NK-92 (cell line): ENCODE data around the gene CENPM.

Experiments
- DNase-seq: peaks from one replicate; lab custom pipeline; 2025; ENCODE audit not compliant: unreplicated experiment; lab: John Stamatoyannopoulos, UW

CENPM gene

DNA sequence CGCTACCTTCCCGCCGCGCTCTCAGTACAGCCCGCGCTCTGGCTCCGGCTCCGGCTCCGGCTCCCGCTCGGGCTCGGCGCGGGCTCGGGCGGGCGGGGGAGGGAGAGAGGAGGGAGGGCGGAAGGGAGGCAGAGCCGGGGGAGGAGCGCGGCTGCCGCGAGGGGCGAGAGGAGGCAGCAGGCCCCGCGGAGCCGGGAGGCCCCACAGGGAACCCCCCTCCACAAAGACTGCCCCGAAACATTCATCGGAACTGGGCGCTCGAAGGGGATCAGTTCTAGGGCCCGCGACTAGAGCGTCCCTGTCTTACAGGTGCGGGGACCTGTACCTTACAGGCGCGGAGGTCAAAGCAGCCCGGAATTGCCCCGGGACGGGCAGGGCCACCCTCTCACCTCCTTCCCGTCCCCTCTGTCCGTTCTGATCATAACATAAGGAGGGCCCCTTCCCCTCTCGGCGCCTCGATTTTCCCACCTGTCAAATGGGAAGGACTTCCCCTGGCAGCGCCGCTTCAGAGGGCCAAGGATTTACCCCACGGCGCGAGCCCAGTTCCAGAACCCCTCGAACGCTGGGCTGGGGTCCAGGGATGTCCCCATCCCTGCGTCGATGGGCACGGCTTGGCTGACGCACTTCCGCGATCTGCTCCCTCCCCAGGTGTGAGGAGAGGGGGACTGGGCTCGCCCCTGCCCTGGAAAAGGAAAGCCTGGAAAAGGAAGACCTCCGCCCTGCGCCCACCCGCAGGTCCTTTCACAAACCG, 31.7 kb downstream of the CENPM start, which contains the start of gene SHISA8:
SHISA8 (minus strand) TSS at position 40 of the 751 bp plus-strand sequence. CDS start 407 bp downstream, outside the sequence.
- DNase-seq, result no peak

DNA sequence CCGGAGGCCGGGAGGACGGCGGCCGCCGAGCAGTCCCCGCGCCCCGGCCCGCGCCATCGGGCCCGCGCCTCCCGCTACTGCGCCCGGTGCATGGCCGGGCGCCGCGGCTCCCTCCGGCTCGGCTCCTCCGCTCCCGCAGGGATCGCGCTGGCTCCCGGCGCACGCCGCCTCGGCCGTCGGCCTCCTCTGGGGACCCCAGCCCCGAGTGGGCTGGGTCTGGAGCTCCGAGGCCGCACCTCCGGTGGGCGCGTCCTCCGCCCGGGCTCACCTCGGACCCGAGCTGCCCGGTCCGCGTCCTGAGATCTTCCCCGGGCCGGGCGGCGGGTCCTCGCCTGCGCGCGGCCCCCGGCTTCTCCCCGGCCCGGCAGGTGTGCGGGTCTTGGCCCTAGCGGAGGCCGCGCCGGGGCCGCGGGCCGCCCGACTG, 32.3 kb downstream of the CENPM start:
- no peak for DNase-seq

DNA sequence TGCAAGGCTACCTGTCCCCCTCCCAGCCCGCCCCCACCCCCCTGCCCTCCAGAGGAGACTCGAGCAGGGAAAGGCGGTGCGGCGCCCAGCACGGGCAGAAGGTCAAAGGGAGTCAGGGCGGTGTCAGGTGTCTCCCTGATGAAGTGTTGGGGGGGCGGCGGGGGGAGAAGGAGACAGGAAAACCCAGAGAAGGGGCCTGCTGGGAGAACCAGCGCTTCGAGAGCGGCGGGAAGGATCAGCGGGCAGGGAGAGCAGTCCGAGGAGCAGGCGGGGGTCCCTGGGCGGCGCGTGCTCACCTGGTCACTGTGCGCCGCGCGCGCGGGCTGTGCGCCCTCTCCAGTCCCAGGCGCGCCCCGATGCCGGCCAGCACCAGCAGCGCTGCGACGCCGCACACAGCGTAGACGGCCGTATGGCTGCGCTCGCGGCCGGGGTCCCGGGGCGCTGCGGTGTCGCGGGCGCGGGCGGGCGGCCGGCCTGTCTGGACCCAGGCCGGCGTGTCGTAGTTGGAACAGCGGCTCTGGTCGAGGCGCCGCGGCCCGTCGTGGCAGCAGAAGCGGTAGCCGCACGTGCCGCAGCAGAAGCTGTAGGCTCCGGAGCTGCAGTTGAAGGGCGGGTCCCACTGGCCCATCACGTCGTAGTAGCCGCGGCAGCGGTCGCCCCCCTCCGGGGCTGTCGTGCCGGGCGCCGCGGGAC, 33.0 kb downstream of the CENPM start:
- DNase-seq, result no peak

DNA sequence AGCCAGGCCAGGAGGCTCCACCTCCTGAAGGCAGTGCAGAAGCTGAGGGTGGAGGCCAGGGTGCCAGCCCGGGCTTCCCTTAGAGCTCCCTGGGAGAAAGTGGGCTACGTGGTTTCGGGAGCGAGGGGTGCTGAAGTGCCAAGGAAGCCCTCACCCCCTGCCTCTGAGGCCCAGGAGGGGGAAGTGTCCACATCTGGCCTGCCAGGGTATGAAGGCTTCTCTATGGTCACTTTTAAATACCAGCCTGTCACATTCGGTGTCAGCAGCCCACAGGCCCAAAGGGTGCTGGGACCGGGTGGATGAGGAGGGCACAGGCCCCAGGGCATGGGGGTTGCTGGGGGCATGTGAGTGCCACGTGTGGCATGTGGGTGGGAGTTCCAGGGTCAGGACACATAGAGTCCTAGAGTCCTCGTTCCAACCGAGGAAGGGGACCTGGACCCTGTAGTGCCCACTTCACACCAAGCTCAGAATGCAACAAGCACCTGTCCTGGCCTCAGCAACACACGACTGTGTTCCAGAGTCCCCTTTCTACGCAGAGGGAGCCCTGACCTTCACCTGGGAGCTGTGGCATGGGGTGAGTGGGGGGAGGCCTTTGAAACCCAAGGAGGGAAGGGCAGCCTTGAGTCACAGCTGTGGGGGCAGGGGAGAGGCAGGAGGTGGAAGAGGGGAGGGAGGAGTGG, 33.8 kb downstream of the CENPM start:
- DNase-seq, result no peak

DNA sequence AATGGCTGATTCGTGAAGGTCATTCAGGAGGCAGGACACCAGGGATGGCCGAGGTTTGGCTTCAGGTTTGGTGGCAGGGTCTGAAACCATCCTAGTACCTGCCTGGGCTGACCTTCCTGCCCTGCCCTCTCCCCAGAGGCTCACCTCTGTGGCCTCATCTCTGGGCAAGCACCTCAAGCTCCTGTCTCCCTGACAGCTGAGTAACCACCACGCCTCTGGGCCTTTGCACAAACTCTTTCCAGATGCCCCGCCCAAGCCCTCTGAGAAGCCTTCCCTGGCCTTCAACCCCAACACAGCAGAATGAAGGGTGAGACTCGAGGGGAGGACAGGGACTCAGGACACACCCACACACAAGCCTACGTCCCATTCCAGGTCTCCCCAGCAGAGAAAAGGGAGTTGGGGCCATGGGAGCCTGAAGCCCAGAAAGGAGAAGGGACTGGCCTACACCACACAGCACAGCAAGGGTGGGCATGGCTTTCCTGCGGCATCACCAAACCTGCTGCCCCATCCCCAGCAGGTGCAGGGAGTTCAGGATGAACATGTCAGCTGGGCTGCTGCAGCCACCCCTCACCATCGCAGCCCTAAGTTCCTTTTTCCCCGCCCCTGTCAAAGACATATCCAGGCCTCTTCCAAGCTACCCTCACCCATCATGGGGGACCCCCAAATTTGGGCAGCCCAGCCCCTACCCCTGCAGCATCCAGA, 34.5 kb downstream of the CENPM start:
- DNase-seq, result no peak

DNA sequence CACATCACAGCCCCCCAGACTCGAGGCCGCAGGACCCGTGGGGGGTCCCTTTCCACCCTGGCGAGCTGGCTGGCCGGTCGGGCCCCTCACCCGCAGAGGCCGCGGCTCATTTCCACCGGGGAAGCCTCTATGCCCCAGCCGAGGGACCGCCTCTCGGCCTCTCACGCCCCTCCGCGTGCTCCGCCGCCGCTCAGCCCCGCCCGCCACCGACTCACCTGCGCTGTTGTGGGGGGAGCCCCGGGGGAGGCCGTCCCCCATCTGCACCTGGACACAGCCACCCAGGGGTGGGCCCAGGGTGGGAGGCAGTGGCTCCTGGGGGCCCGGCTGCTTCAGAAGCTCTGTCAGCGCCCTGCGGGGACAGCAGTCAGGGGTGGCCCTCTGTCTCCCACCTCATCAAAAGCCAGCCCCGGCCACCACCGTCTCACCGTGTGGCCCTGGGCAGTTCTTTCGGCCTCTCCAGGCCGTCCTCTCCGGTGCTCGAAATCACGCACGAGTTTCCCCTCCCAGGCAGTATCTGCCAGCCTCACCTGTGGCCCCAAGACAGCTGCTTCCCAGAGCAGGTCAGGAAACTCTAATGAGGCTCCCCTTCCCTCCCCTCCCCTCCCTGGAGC, 35.8 kb downstream of the CENPM start:
- DNase-seq, result no peak

DNA sequence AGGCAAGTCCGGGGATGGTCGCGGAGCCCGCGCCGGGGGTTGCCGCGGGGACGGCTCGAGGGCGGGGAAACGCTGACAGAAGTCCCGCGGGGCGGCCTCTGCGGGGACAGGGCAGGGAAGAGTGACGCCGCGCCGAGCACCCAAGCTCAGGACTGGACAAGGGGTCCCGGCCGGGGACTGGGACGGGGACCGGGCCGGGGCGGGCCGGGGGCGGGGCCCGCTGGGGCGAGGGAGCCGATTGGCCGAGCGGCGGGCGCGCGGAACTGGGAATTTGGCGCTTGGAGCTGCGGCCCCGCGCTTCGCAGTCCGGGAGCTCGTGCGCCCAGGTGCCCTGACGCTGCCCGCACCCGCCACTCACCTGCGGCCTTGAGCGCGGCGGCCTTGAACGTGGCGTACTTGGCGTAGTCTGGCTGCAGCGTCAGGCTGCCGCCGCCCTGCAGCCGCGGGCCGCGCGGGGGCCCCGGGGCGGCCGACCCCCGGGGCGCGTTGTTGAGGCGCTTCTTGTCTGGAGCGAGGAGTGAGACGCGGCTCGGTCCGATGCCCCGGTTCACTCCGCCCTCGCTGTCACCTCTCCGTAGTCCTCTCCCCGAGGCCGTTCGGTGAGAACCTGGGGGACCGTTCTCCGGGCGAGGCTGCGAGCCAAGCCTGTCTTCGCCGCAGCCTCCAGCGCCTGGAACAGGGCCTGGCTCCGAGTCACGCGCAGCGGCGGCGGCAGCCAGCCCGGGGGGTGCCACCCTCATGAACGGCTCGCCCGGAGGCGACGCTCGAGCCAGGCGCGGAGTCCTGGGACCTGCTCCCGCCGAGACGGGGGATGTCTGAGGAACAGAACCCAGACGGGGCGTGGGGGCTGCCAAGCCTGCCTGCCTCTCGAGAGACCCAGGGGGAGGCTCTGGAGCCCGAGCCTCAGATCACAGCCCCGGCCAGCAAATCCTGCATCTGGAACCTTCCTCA, 36.6 kb downstream of the CENPM start:
- DNase-seq, result no peak

DNA sequence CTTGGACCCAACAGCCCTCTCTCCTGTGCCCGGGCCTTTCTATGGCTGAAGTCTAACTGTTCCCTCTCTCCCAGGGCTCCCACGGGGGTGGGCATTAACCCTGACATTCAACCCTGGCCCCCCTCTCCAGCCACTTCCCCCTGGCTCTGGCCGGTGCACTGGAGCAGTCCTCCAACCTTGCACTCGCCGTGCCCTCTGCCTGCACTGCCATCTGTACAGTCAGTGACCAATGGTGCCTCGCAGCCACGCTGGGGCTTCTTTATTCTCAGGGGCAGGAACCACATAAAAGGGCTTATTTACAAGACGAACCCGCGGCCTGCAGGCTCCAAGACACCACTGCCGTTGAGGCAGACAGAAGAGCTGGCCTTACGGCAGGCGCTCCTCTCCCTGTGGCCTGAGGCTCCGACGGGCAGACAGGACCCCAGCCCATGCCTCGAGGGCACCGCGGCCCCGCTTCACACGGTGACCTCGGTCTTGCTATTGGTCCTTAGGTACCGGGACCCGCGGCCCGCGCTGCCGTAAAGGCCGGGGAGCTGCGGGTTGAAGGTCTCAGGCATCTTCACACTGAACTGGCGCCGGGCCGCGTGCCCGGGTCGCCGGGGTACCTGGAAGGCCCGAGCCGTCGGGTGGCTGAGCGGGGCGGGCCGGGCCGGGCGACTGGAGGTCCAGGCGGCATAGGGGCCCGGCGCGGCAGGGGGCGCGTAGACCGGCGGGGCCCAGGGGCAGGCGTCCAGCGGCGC, 37.5 kb downstream of the CENPM start:
- DNase-seq, result no peak

DNA sequence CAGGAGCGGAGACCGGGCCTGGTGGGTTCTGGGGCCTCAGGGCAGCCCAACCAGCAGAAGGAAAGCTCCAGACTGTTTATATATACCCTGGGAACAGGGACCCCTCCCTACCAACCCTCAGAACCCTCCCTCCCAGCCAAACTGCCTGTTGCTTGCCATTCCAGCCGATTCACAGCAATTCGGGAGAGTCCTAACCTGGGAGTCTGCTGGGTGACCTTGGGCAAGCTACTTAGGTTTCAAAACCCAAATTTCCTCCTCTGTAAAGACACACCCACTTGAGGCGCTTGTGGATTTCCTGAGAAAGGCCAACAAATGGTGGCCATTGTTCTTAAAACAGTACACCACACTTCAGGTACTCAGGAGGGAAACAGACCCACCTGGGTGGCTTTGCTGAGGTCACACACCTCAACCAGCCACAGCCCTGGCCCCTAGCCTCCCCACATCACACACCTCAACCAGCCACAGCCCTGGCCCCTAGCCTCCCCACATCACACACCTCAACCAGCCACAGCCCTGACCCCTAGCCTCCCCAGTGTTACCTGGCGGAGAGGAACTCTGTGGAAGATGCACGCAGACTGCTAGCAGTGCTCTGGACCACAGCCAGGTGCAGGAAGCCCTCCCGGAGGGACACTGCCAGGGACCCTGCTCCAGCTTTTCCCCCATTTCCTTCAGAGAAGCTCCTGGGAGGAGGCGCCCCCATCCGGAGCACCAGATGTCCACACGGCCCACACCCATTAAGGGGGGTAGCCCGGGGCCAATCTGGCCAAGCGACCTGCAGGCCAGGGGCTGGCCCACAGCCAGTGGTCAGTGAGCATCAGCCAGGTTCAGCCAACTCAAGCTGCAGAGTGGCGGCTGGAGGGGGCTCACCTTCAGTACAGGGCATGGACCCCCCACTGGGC, 38.3 kb downstream of the CENPM start:
- no peak for DNase-seq

DNA sequence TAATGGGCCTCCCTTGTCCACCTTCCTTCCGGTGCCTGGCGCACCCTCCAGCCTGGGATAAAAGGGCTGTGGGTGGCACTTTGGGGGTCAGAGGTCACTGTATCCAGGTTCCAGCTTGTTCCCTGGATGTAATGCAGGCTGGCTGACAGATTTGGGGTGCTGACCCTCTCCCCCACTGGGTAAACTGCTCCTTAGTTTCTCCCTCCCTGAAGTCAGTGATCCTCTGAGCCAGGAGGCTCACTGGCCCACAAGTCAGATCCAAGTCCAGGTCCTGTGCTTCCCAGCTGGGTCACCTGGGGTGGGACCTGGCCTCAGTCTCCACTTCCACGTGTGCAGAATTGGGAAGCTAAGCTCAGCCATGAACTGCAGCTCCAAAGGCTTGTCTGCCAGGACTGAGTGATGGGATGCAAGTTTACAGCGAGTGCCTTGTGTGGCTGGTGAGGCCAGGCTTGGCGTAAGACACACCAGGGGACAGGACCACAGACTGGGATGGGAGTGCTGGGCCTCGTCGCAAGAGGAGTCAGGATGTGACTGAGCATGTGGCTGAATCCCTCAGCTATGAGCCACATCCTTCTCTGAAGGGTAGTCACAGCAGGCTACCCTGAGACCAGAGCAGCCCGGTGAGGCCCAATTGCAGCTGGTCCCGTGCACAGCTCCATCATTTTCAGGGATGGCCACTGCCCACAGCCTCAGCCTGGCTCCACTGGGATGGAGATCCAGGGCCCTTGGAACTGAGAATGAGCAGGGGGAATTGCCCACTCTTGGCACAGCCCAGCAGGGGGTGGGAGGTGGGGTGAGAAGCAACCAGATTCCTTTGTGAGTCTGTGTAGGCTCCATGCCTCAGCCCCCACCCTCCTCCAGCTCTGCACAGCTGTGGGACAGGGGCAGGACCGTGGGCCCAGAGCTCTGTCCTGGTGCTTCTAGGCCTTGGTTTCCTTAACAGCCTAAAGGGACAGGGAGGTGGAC, 39.2 kb downstream of the CENPM start:
- no peak for DNase-seq

DNA sequence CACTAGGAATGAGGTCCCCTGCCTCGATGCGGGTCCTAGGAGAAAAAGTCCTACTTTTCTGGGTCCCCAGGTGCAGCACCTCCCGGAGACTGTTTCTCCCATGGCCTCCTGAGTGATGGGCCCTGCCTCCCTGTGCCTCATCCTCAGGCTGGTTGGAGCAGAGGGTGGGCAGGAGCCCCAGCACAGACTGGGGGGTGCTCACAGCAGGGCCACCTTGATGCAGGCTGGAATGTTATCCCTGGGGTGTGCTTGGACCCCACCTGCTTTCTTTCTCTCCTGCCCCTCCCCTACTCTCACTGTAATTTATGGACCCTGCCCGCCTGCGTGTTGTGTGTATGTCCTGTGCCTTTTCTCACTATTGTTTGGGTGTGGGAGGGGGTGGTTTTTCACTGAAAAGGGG, 40.1 kb downstream of the CENPM start:
- no peak for DNase-seq

DNA sequence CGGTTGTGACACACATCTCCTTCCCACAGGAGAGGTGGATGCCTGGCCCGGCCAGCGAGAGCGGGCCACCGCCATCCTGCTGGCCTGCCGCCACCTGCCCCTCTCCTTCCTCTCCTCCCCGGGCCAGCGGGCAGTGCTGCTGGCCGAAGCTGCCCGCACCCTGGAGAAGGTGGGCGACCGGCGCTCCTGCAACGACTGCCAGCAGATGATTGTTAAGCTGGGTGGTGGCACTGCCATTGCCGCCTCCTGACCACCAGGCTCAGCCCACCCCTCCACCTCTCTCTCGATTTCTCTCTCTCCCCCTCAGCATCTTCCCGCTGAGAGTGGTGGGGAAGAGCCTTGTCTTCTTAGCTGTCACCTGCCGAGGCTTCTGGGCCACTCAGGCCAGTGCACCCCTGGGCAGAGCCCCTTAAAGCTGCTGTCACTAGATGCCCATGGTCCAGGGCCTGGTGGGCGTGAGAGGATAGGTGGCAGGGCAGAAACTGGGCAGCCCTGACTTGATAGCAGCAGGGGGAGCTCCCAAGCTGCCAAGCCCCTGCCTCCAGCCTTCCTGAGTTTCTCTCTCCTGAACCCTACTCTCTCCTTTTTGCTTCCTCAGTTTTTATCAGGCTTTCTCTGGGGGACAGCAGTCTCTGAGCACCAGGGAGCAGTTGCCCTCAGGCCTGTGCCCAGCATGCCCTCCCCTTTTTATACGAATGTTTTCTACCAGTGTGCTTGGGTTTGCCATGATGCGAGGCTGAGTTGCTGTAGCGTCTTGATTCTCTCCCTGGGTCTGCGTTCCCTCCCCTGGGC, 41.3 kb downstream of the CENPM start:
- no peak for DNase-seq

DNA sequence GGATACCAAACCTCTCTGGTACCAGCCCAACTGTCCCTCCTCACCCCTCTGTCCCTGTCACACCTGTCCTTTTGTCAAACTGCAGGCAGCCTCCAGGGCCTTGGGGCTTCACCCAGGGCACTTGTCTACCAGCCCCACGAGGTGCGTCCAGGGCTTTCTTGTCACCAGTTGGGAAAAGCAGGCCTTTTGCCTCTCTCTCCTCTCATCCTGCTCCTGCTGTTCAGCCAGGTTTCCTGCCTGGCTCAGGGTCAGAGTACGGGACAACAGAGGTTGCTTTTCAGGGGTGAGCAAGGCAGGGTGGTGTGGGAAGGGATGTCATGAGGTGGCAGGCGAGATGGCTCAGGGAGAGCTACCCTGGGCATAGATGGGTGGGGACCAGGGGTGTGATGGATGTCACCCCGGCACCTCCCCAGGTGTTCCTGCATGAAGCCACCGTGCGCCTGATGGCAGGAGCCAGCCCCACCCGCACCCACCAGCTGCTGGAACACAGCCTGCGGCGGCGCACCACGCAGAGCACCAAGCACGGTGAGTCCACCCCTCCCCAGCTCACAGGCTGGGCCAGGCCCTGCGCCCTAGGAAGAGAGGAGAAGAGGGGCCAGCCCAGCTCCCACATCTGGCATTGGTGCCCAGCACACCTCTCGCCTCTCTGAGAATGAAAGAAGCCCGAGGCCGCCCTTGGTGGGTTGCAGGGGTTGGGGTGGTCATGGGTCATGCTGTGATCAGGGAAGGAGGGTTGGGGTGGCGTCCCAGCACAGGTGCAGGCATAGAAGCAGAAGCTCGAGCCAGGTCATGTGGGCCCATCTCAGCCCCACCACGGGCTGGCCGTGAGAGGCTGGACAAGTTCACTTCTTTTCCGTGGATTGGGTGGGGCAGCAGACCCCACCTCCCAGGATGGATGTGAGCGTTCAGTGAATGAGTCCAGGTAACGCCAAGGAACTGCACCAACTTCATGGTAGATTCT, 42.2 kb downstream of the CENPM start:
- no peak for DNase-seq

DNA sequence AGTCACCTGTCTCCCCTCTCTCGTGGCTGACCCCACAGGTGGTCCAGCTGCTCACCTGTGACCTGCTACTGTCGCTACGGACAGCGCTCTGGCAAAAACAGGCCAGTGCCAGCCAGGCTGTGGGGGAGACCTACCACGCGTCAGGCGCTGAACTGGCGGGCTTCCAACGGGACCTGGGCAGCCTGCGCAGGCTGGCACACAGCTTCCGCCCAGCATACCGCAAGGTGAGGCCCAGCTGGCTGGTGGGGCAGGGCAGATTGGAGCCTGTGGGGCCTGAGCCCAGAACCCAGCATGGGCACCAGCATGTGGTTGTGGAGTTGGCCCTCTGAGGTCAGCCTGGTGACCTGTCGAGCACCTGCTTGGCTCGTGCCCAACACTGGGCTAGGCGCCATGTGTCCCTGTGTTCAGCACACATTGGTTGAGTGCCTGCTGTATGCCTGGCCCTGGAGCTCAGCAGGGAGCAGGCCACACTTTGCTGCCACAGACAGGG, 44.0 kb downstream of the CENPM start:
- no peak for DNase-seq

DNA sequence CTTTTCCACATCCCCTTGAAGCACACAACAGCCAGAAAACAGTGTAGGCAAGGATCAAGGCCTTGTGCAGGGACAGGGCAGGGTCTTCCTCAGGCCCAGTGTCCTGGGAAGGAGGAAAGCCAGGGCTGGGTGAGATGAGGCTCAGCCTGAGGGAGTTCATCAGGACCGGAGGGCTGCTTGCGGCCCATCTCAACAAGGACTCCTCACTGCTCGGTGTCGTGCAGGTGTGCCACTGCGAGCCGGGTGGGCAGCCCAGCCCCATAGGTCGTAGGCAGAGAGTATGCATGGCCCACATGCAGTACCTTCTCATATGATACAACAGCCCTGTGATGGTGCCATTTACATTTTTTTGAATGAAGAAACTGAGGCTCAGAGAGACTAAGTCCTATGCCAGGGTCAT, 44.9 kb downstream of the CENPM start:
- DNase-seq, result no peak
